Stimulated activated CD8-positive, alpha-beta memory T cell treated with anti-CD3 and anti-CD28 coated beads, Interleukin-4, amount 100 ng/mL, for 4 hours (primary cell): ENCODE measurements around the gene ITGB4.

Experiments used
- DNase-seq, 2 donors: peaks; one replicate each; pipeline ENCODE4 v3.0.0-alpha.2; 2020; ENCODE audit warnings: low read depth in 2 of 2, low spot score in 1 of 2

The ITGB4 gene

DNA sequence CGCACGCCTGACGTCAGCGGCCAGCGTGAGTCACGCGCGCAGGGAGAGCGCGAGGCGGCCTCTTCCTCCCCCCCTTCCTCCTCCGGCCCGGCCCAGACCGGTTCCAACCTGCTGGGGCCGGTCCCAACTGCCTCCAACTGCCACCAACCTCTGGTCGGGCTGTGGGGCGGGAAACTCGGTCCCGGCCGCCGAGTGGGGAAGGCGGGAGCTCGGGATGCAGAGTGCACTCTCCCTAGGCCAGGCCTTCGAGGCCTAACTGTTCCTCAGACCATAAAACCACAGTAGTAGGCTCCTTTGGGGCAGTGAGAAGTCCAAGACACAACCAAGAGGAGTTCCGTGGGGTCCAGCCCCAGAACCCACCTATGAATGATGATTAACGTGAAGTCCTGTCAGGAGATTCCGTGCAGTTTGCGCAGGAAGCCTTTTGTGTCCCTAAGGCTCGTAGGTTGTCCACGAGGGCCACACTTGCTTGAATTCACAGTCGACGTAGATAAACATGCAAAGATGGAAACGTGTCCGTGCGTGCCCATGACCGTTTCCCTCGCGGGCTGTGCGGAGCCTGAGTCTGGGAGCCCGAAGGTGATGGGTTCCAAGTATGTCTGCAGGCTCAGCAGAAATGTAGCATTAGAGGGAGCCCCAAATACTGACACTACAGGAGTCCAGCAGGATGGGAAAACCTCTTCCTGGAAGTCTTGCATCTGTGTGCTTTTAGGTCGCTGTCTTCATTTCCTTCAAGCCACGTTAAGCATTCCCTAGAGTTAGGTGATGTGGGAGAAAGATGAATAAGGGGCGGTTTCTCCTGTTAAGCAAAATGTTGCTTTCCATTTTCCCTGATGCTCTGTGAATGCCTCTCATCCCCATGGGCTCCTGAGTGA, 64.0 kb downstream of the ITGB4 start:
- DNase-seq, result peak; percentile 66 to 77

DNA sequence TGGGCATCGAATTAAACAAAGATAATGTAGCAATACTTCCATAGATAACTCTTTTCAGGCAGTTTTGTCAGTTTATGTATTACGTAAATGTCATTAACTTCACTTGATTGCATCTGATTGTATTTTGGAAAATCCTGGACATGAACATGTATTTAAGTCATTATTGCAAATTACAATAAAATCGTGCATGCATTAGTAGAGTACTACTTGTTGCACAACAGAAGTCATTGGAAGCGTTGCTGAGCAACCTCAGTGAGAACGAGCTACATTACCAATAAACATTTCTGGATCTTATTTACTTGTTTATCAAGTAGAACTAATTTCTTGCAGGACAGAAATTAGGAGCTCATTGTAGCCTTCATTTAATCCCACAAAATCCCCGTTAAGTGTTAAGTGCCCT, 70.0 kb downstream of the ITGB4 start:
- no peak for DNase-seq

DNA sequence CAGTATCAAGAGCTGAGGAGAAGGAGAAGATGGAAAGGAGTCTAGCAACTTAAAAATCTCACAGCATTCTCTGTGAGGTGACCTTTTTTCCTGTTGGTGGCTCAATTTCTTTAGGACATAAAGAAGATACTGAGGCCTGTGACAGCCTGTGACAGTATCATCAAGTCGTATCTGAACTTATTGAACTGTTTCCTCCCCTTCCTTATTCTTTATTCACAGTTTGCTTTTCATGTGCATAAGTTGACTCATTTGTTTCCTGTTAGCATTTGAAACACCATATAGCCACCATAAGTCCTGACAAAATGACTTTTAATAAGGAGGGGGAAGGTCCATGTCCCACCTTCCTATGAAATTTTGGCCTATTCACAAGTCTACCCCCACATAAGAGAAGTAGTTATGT, 72.2 kb downstream of the ITGB4 start:
- no peak for DNase-seq

DNA sequence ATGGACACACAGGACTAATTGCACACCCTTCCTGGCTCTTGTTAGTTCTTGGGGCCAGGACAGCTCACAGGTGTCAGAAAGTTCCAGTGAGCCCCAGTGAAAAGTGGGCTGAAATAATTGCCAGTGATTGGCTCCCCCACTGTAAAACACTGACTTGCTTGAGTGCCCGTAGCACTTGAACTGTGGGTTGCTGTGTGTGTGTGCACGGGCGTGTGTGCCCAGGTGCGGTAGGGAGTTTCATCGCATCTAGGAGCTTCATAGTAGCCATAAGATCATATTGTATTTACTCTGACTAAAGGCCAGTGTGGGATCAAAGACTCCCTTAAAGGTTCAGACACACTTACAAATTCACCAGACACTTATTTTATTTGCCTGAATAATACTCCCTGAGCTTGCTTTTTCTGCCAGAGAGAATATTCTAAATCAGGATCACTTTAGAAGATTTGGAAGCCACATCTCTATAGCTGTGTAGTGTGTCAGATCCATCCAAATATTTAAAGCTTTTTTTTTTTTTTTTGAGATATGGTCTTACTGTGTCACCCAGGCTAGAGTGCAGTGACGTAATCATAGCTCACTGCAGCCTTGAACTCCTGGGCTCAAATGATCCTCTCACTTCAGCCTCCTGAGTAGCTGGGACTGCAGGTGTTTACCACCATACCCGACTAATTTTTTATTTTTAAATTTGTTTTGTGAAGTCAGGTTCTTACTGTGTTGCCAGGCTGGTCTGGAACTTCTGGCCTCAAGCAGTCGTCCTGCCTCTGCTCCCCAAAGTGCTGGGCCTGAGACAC, 74.8 kb downstream of the ITGB4 start:
- DNase-seq, result no peak

DNA sequence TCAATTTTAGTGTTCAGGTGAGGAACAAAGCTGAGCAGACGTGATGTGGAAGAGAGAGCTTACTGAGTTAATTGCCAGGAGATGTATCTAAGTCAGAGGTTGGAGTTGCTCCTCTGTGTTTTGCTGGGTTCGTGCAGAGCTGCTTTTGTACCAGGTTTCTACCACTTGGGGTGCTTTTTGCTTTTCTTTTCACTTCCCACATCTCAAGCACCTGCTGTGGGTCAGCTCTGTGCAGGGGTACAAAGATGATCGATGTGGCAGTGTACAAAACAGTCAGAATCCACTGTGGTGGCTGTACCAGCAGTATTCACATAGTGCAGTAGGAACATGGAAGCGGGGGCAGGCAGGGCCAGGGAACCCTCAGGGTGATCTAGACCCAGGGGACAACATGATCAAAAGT, 78.1 kb downstream of the ITGB4 start:
- no peak for DNase-seq

DNA sequence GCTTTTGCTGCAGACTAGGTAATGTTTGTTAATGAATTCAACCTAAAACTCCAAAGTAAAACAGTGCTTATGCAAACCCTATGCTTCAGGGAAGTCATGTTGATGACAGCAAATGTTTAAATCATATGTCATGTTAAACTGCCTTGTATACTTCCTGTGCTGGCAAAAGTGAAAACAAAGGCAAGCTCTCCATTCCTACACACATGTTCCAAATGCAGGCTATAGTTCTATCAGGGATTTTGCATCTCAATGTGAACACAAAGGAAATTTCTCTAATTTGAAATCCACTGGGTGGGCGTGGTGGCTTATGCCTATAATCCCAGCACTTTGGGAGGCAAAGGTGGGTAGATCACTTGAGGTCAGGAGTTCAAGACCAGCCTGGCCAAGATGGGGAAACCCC, 82.6 kb downstream of the ITGB4 start:
- DNase-seq, result no peak

DNA sequence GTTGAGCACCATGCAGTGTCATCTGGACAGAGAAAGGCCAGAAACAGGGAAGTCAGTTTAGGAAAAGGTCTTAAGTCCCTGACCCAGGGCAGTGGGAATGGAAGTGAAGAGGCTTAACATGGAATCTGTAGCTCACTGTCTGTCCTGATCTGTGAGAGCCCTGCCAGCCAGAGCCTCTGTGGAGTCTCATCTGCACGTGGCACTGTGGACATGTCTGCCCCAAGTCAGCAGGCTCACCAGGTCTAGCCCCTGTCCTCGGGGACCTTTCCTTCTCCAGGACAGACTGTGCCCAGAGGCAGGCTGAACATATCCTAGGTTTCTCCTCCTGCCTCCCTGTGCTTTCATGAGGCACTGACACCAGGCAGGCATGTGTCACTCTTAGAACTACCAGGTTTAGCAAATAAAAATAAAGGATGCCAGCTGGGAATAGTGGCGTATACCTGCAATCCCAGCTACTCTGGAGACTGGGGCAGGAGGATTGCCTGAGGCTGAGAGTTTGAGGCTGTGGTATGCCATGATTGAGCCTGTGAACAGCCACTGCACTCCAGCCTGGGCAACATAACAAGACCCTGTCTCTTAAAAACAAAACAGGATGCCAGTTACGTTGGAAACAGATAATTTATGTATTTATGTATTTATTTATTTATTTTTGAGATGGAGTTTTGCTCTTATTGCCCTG, 85.7 kb downstream of the ITGB4 start:
- DNase-seq, result no peak
